K562 (cell line): ENCODE results near the gene SLC22A3. TPM values are rescaled to one million over a fixed set of nuclear protein-coding genes. Genes with fewer than 3 reads are reported as not detected.

Experiments
- ATAC-seq: fragments of 200-7000 bp; cut with Tn5 transposase; 3 replicates; pipeline ENCODE4 v1.9.1; 2020; ENCODE audit warnings: moderate library complexity
- BruUV-seq: library from RNA; stranded (reverse); fragments of 400-500 nt; replicated peaks from 2 replicates; lab custom pipeline; 2021; lab: Mats Ljungman, UMichigan
- CTCF ChIA-PET: fragments of 300-600 bp; formaldehyde crosslinking; extraction: SDS; loops from one replicate; lab custom pipeline; 2021; ENCODE audit warnings: low intra/inter-chr PET ratio; lab: Yijun Ruan, JAX
- POLR2A ChIA-PET: fragments of 300-600, 350-650 bp; sonication (Branson Sonifier 250); formaldehyde crosslinking; extraction: SDS; loops from one replicate; lab custom pipeline; 2021; ENCODE audit warnings: antibody characterized with exemption, inconsistent platforms; lab: Yijun Ruan, JAX
- DNase-seq, 4 experiments: peaks; one replicate each; pipeline versions ENCODE4 v3.0.0 to v3.0.0-alpha.2; 2011 to 2018; ENCODE audit warnings: low spot score in 3 of 4, mixed read lengths in 3 of 4; ENCODE audit errors: extremely low read depth in 1 of 4
- FAIRE-seq: peaks from 2 replicates; lab custom pipeline; 2011; peaks lifted over from hg19 to GRCh38; lab: Jason Lieb, UNC
- H2AFZ ChIP-seq: 2 replicates; pipeline ENCODE4 v1.6.0; 2011; ENCODE audit warnings: low read depth, low read length, control low read depth, inconsistent platforms
- H3K27ac ChIP-seq: fragments of 200-600 bp; 3 replicates; pipeline ENCODE4 v1.8.0; 2011; ENCODE audit warnings: low read depth, mild to moderate bottlenecking, control low read depth, inconsistent platforms, low read length, moderate library complexity, mixed read lengths; ENCODE audit errors: extremely low read depth
- H3K27me3 ChIP-seq, 2 experiments: fragments of 300-600 bp in 1 of 2; 2 replicates in 1 of 2; 3 replicates in 1 of 2; pipeline versions ENCODE4 v1.6.0 to v1.8.0; 2011; ENCODE audit warnings: inconsistent platforms in 2 of 2, low read length in 2 of 2, mild to moderate bottlenecking in 1 of 2, mixed read lengths in 1 of 2, moderate library complexity in 1 of 2; ENCODE audit not compliant: control insufficient read depth in 2 of 2, insufficient read depth in 2 of 2
- H3K36me3 ChIP-seq: fragments of 300-600 bp; 3 replicates; pipeline ENCODE4 v1.8.0; 2011; ENCODE audit warnings: mild to moderate bottlenecking, low read length, inconsistent platforms; ENCODE audit not compliant: control insufficient read depth, insufficient read depth
- H3K4me1 ChIP-seq, 2 experiments: fragments of 200-600 bp in 1 of 2; replicated peaks in 1 of 2; 2 replicates in 1 of 2; 3 replicates in 1 of 2; pipeline versions ENCODE4 v1.5.1 to v1.8.0; 2011; ENCODE audit warnings: inconsistent platforms in 2 of 2, low read length in 2 of 2, mild to moderate bottlenecking in 1 of 2, mixed read lengths in 1 of 2, moderate library complexity in 1 of 2; ENCODE audit not compliant: control insufficient read depth in 2 of 2, insufficient read depth in 2 of 2
- H3K4me2 ChIP-seq: 2 replicates; pipeline ENCODE4 v1.6.1; 2011; ENCODE audit warnings: low read length, control low read depth, inconsistent platforms, mixed read lengths; ENCODE audit not compliant: insufficient read depth
- H3K4me3 ChIP-seq: fragments of 200-600 bp; sonication (generic), shearing (Covaris generic); 2 replicates; pipeline ENCODE4 v1.5.1; 2016; ENCODE audit warnings: control low read depth, inconsistent platforms
- H3K79me2 ChIP-seq: fragments of 200-600 bp; 3 replicates; pipeline ENCODE4 v1.8.0; 2011; ENCODE audit warnings: low read length, inconsistent platforms; ENCODE audit not compliant: control insufficient read depth, insufficient read depth
- H3K9ac ChIP-seq, 2 experiments: 2 replicates each; pipeline versions ENCODE4 v1.6.0 to v1.6.1; 2011; ENCODE audit warnings: low read depth in 2 of 2, low read length in 2 of 2, control low read depth in 1 of 2, inconsistent platforms in 1 of 2, mild to moderate bottlenecking in 1 of 2, mixed read lengths in 1 of 2; ENCODE audit not compliant: insufficient read depth in 1 of 2
- H3K9me1 ChIP-seq: one replicate; pipeline ENCODE4 v1.6.0; 2011; ENCODE audit warnings: inconsistent platforms, mild to moderate bottlenecking, low read length, moderate library complexity; ENCODE audit not compliant: control insufficient read depth, insufficient read depth
- H3K9me3 ChIP-seq: replicated peaks from 2 replicates; pipeline ENCODE4 v1.5.1; 2011; ENCODE audit warnings: low read depth, low read length, inconsistent platforms; ENCODE audit not compliant: control insufficient read depth, insufficient read depth
- H4K20me1 ChIP-seq: replicated peaks from 2 replicates; pipeline ENCODE4 v1.6.1; 2011; ENCODE audit warnings: low read length, inconsistent platforms, mixed read lengths; ENCODE audit not compliant: control insufficient read depth, insufficient read depth
- RNF219 ChIP-seq: fragments of 250-450 bp; sonication (Bioruptor Pico); IDR thresholded peaks from 2 replicates; pipeline ENCODE4 v1.5.0; 2022; ENCODE audit warnings: mild to moderate bottlenecking
- WGBS: fragments of 100-300 bp; shearing (Covaris generic); methylation state at CpG from one replicate; pipeline ENCODE4 v1.1.6; 2016; ENCODE audit warnings: low coverage, mixed read lengths; ENCODE audit not compliant: insufficient coverage; ENCODE audit errors: missing lambda C conversion rate; 5-methylcytosine and 5-hydroxymethylcytosine counted together
- in situ Hi-C: fragments of 300-500 bp; cut with MboI; formaldehyde crosslinking; loops from 4 replicates; pipeline ENCODE4 v1.15.0; 2018; ENCODE audit warnings: inconsistent platforms, mixed read lengths
- intact Hi-C: fragments of 100-400 bp; cut with micrococcal nuclease; formaldehyde crosslinking; loops from 2 replicates; pipeline ENCODE4 v1.14.2; 2022
- polyA plus RNA-seq, 8 experiments: library from polyadenylated mRNA; depleted of rRNA in 4 of 8; stranded (reverse) in 5 of 8; unstranded in 3 of 8; fragments of >200 nt; fragmentation: Nextera tagmentation in 2 of 8; fragmentation: Illumina TruSeq in 1 of 8; extraction: Ambion mirVana in 2 of 8; extraction: Trizol in 1 of 8; gene quantifications; 2 replicates each; pipeline versions ENCODE4 v1.2.1 to v1.2.3, GENCODE V29; 2011 to 2014; ENCODE audit warnings: inconsistent platforms in 1 of 8, missing spikeins in 1 of 8
- total RNA-seq, 7 experiments: library from RNA; depleted of rRNA in 6 of 7; stranded (reverse); fragments of >200 nt in 6 of 7; fragmentation: Illumina TruSeq in 2 of 7; extraction: Trizol in 2 of 7; gene quantifications; 2 replicates each; pipeline versions ENCODE4 v1.2.1 to v1.2.3, GENCODE V29; 2011 to 2021; ENCODE audit warnings: low replicate concordance in 1 of 7

The SLC22A3 gene
- total and polyA plus RNA-seq, 9 of the 15 experiments (the other 6 are each of a cell fraction or from before 2014, with no cell fraction given) = not detected

GRCh38 chr6:160336200-160336599 is 12.0 kb upstream of the SLC22A3 start:
- in situ Hi-C loops = no loop called here
- no TSS peak for BruUV-seq
- H3K27me3 ChIP-seq = peaks cover 0 to 7% of the 10 kb centered on the region in 2 experiments; a peak in 2 of 5 replicates

More at GRCh38 chr6:160336200-160336599, 12.0 kb upstream of the SLC22A3 start:
- intact Hi-C loops = no loop called here
- ATAC-seq (no peak), FAIRE-seq (no peak), DNase-seq (no peak)
- H3K36me3 ChIP-seq = no peaks in the 10 kb centered on the region
- no peaks in the 10 kb centered on the region for H3K9me3 ChIP-seq
- H3K79me2 ChIP-seq = no peaks in the 10 kb centered on the region
- 1% methylated on average over 5 of the region's 5 CpGs for WGBS
- no peak overlapping the region for H3K27ac ChIP-seq
- no peak overlapping the region for H3K4me2 ChIP-seq
- H3K4me1 ChIP-seq = no peaks in the 10 kb centered on the region
- H3K4me3 ChIP-seq = no peak overlapping the region
- H2AFZ ChIP-seq = no peak overlapping the region
- H3K9me1 ChIP-seq = no peaks in the 10 kb centered on the region
- ChIA-PET POLR2A (no interaction called here), CTCF (no interaction called here)
- H3K9ac ChIP-seq = no peak overlapping the region
- H4K20me1 ChIP-seq = no peaks in the 10 kb centered on the region; the same call in 1 of the 2 replicates
- no peak for TF ChIP-seq RNF219
